GM19099 (cell line): ENCODE results near the gene KDELR3.

ENCODE experiments used
- POLR2A ChIP-seq: IDR thresholded peaks from 3 replicates; pipeline ENCODE4 v1.6.1; 2011; ENCODE audit warnings: low read depth; ENCODE audit not compliant: insufficient read length; ENCODE audit errors: extremely low read depth

The KDELR3 gene

GRCh38 chr22:38431266-38432010 is 36.5 kb upstream of the KDELR3 start:
- TF ChIP-seq POLR2A, result no peak

- TF ChIP-seq POLR2A, result no peak
Observed at GRCh38 chr22:38432264-38432663, 35.6 kb upstream of the KDELR3 start.

- no peak for TF ChIP-seq POLR2A
Observed at GRCh38 chr22:38433871-38434270, 34.0 kb upstream of the KDELR3 start.

- TF ChIP-seq POLR2A, result no peak
Observed at GRCh38 chr22:38435010-38435409, 32.9 kb upstream of the KDELR3 start.

GRCh38 chr22:38435965-38436364 is 31.9 kb upstream of the KDELR3 start:
- no peak for TF ChIP-seq POLR2A

GRCh38 chr22:38436629-38437395 is 31.1 kb upstream of the KDELR3 start:
- TF ChIP-seq POLR2A, result no peak

GRCh38 chr22:38437416-38437815 is 30.5 kb upstream of the KDELR3 start:
- TF ChIP-seq POLR2A, result no peak

- TF ChIP-seq POLR2A, result no peak
Observed at GRCh38 chr22:38440747-38441350, 27.0 kb upstream of the KDELR3 start.

GRCh38 chr22:38441620-38442287 is 26.1 kb upstream of the KDELR3 start:
- no peak for TF ChIP-seq POLR2A

- TF ChIP-seq POLR2A, result no peak
Observed at GRCh38 chr22:38442967-38443627, 24.8 kb upstream of the KDELR3 start.

- no peak for TF ChIP-seq POLR2A
Observed at GRCh38 chr22:38443628-38444521, 24.0 kb upstream of the KDELR3 start.

GRCh38 chr22:38444783-38445182 is 23.1 kb upstream of the KDELR3 start:
- TF ChIP-seq POLR2A, result no peak

GRCh38 chr22:38446018-38446601 is 21.8 kb upstream of the KDELR3 start:
- TF ChIP-seq POLR2A, result no peak

GRCh38 chr22:38448945-38449745 is 18.8 kb upstream of the KDELR3 start:
- TF ChIP-seq POLR2A, result no peak
